Fibroblast of upper back skin (primary cell): Measurements from ENCODE around the gene DPEP3.
"Not testable (repeated sequence)": the region's sequence is repeated elsewhere in the genome, so short reads cannot be mapped to it uniquely, and the experiment has no call there.

ENCODE experiments used
- DNase-seq: peaks from one replicate; pipeline ENCODE4 v3.0.0-alpha.2; 2013

DPEP3 gene

DNA sequence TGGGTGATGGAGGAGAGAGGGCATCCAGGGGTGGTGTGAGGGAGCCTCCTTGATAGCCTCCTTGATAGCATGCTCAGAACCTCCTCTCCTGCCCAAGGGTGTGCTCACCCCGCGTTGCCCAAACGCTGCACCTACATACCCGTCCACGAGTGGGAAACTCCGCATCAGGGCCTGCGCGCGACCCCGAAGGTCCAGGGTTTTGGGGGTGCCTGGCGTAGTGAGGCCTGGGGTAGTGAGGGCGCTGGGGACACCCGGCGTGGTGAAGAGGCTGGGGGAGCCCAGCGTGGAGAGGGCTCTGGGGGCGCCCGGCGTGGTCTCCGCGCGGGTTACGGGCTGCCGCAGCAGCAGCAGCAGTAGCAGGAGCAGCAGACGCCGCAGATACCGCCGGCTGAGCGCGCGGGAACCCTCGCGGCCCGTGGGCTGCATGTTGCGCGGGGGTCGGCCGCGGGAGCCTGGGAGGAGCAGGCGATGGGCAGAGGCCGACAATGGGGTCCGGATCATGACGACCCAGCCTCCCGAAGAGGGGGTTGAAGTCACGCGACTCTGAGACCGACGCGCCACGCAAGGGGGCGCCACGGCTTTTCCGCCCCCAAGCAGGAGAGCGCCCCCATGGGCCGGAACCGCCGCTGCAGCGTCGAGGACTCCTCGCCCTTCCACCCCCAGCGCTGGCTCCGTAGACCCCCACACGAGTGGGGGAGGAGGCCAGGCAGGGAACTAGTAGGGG, at the start of gene DPEP3:
Gene DPEP3 (minus strand): TSS at position 545 of the 724 bp plus-strand sequence. CDS start 119 bp downstream, at position 426.
- no peak for DNase-seq

- no peak for DNase-seq
Observed at GRCh38 chr16:68028996-68029395, 48.7 kb upstream of the DPEP3 start.

GRCh38 chr16:68022728-68023537, 42.6 kb upstream of the DPEP3 start, which contains the start of the genes DDX28 and DUS2:
TSS of gene DDX28 (minus strand) at chr16:68023232. CDS start at chr16:68023202, 30 bp downstream.
TSS of gene DUS2 (plus strand) at chr16:68023284. CDS start at chr16:68038024, 14,740 bp downstream.
- peak; percentile 88 for DNase-seq

- no peak for DNase-seq
Observed at GRCh38 chr16:68022278-68022727, 42.0 kb upstream of the DPEP3 start.

DNA sequence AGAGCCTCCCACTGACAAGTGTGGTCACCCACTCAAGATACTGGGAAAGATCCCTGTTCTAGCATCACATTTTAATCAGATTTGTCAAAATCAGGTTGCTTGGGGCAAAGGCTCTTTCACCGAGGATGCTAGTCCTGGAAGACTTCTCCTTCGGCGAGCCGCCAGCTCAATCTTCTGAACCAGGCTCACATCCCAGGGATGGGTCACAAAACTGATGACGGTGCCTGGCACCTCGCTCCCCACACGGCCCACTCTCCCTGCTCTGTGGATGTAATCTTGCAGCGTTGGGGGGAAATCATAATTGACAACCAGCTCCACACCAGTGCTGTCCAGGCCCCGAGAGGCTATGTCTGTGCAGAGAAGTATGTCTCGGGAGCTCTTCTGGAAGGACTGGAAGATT, 41.2 kb upstream of the DPEP3 start:
- DNase-seq, result no peak

DNA sequence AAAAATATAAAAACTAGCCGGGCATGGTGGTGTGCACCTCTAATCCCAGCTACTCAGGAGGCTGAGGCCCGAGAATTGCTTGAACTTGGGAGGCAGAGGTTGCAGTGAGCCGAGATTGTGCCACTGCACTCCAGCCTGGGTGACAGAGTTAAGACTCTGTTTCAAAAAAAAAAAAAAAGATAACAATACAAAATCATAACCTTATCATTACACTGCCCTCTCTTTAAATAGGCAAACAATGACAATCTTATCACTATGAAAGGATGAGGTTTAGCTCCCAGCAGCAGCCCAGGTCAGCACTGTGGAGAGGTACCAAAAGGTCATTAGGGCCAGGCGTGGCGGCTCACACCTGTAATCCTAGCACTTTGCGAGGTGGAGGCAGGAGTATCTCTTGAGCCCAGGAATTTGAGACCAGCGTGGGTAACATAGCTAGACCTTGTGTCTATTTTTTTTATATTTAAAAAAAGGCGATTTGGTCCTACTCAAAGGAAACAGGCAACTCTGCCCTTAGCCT, 38.9 kb upstream of the DPEP3 start:
- DNase-seq, result no peak

DNA sequence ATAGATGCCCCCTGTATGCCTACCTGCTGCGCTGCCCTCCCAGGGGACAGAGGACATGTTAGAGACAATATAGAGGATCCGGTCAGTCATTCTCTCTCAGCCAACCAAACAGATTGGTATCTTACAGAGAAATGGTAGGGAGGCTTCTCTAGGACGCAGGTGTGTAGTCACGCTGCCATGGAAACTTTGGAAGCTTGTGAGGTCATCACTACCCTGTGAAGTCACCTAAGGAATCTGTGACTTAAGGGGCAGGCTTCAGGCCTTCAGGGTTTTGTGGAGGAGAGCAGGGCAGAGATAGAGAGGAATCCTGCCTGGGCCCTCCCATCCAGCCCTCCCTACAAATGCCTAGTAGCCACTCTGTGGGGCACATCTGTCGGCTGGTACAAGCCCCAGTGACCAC, 35.4 kb upstream of the DPEP3 start, which contains the start of gene DPEP2NB:
Gene DPEP2NB (minus strand): TSS at position 231 of the 400 bp plus-strand sequence. CDS start 141 bp downstream, at position 90.
- no peak for DNase-seq

- DNase-seq, result no peak
Observed at GRCh38 chr16:68013440-68013839, 33.1 kb upstream of the DPEP3 start.

GRCh38 chr16:68009872-68010271, 29.6 kb upstream of the DPEP3 start:
- DNase-seq, result not testable (repeated sequence)

DNA sequence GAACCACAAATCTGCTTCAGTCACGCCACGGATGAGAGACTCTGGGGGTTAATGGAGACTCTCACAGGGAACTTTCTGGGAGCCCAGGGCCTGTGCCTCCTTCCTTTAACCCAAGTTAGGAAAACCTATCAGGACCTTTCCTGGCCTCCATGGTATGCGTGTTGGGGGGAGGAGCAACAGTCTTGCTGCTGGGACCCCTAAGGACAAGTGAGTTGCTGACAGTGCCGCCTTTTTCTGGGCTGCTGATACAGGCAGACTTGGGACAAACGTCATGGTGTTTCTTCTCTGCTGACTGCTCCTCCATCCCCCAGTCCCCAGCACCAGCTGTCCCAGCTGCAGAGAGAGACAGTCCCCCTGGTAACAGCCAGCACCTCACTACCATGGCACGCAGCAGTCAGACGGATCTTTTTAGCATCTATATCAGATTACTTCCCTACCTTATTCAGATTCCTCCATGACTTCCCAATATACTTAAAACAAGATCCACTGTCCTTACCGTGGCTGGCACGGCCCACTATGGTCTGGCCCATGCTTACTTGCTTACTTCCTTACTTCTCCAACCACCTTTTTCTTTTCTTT, 28.9 kb upstream of the DPEP3 start:
- no peak for DNase-seq

DNA sequence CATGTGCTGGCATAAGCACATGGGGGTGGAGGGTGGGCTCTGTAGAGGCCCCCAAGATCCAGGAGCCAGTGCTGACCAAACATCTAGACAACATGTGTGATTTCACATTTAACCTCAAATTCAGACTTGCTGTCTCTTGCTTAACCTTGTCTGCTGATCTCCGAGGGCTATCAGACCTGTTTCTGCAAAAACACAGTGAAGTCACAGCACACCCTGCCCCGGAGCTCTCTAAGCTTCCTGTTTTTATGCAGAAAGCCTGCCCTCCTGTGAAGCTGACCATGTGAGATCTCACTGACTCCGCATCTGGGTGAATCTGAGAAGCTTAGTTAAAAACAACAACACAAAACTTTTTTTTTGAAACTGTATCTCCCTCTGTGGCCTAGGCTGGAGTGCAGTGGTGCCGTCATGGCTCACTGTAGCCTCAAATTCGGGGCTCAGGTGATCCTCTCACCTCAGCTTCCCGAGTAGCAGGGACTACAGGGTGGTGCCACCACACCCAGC, 25.5 kb upstream of the DPEP3 start:
- DNase-seq, result no peak

GRCh38 chr16:68005211-68005610, 24.9 kb upstream of the DPEP3 start:
- no peak for DNase-seq

DNA sequence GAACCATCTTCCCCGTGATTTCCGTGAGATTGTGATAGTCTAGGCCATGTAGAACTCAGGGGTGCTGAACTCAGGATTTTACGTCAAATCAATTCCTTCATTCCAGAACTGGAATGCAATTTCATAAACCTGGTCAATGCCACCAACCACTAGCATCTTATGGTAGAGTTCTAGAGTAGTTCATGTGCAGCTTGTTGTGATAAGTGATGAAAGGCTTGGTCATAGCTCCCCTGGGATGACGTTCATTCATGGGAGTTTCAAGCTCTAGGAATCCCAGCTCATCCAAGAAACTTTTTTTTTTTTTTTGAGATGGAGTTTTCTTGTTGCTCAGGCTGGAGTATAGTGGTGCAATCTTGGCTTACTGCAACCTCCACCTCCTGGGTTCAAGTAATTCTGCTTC, 22.7 kb upstream of the DPEP3 start:
- peak; percentile 47 for DNase-seq

DNA sequence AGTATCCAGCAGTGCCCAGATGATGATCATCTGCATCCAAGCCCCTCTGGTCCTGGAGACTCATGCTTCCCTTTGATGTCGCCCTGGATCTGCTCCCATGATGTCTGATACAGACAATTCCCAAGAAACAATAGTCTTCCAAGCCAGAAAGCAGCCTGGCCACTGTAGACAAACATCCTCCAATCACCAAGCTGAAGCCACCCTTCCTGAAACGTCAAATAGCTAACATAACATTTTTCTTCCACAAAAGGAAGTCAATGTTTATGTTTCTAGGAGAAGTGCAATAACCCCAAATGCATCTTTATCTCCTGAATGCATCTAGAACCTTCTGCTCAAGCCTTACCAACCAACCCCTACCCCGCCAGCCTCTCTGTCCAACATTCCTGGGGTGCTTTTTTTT, 20.2 kb upstream of the DPEP3 start:
- no peak for DNase-seq

DNA sequence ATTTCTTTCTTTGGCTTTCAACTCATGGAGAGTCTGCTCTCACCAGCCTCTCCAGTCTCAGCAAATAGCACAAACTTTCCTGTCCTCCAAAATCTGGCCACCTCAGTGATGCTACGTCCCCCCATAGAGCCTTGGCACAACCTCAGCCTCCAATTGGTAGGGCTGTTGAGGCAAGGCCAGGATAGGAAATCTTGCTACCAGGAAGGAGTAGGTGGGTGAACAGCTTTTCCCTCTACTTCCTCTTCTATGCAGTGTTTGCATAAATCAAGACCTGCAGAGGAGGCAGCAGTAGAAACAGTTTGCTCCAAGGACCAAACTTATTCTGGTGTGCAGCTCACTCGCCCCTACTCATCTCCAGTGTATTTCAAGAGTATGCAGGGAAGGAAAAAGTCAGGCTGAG, 19.7 kb upstream of the DPEP3 start:
- no peak for DNase-seq

- DNase-seq, result not testable (repeated sequence)
Observed at GRCh38 chr16:67998779-67999688, 18.7 kb upstream of the DPEP3 start, which contains the start of gene DPEP2. TSS of gene DPEP2 (minus strand) at chr16:67999484. CDS start at chr16:67993212, 6,272 bp downstream.

DNA sequence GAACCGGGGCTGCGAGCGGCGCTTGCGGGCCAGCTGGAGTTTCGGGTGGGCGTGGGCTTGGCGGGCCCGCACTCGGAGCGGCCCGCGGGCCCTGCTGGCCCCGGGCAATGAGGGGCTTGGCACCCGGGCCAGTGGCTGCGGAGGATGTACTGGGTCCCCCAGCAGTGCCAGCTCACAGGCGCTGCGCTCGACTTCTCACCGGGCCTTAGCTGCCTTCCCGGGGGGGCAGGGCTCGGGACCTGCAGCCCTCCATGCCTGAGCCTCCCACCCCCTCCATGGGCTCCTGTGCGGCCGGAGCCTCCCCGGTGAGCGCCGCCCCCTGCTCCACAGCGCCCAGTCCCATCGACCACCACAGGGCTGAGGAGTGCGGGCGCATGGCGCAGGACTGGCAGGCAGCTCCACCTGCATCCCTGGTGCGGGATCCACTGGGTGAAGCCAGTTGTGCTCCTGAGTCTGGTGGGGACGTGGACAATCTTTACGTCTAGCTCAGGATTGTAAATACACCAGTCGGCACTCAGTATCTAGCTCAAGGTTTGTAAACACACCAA, 18.0 kb upstream of the DPEP3 start:
- DNase-seq, result not testable (repeated sequence)

- DNase-seq, result no peak
Observed at GRCh38 chr16:67996666-67997065, 16.4 kb upstream of the DPEP3 start.

DNA sequence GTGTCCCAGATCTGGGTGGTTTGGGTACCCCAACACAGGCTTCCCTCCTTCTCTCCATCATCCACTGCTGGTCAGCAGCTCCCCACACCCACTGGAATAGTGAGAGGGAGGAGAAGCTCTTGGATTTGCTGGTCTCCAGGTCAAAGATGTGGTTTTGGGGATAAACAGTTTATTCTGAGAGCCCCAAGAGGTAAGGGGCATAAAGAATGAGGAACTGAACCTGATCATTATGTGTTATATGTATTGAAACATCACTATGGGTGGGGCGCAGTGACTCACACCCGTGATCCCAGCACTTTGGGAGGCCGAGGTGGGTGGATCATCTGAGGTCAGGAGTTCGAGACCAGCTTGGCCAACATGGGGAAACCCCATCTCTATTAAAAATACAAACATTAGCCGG, 15.1 kb upstream of the DPEP3 start:
- no peak for DNase-seq

GRCh38 chr16:67994040-67994408, 13.7 kb upstream of the DPEP3 start:
- not testable (repeated sequence) for DNase-seq
